ENCODE measurements around the gene CLMN.

DNA sequence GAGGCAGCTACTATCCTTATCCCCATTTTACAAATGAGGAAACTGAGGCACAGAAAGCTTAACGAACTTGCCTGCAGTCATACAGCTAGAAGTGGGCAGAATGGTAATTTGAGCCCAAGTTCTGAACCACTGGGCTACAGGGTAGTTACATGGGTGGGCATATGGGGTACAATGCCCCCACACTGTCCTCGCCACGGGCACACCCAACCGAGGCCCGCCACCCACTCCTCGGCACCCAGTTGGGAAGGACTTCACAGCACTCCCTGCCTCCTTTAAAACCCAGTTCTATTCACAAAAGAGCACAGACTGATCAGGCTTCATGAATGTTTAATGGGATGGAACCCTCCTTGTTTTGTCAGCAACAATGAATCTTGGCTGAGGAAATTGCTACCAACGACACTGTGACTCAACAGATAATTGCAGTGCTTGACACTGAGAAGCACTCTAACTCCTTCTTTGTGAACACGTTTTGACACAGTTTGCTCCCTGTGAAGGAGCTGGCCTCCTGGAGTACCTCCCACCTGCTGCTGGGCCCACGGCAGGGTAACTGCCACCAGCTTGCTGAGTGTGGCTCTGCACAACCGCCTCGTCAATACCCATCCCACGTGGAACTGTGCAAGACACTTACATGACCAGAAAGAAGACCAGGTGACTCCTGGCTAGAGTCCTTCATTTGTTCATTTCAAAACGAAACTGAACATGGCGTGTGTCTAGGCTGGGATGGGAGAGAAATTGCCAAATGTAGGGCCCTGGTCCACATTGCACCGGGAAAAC, 63.5 kb downstream of the CLMN start:
- TF ChIP-seq CTCF (IDR thresholded peaks at IDR 0.05) (no peak), EP300 (IDR thresholded peaks at IDR 0.05) (no peak), POLR2A (IDR thresholded peaks at IDR 0.05; ENCODE audit: low read depth) (no peak), POLR2AphosphoS5 (IDR thresholded peaks at IDR 0.05) (no peak)

Measured in esophagus muscularis mucosa (tissue), 4 donors.